Activated CD8-positive, alpha-beta memory T cell treated with anti-CD3 and anti-CD28 coated beads, Interleukin-2, amount 10 ng/mL, durations not matched to agents 7 days and 5 days (primary cell): ENCODE data around the gene CBX1. TPM values are rescaled to one million over a fixed set of nuclear protein-coding genes. Genes with fewer than 3 reads are reported as not detected.

Experiments used
- ATAC-seq: fragments of 150-1000 bp; cut with Tn5 transposase; one replicate; pipeline ENCODE4 v1.10.0; 2021; ENCODE audit warnings: moderate library complexity
- CTCF ChIA-PET: fragments of 350-600 bp; sonication (Branson Sonifier 250); formaldehyde crosslinking; loops from one replicate; lab custom pipeline; 2021; ENCODE audit warnings: antibody characterized with exemption; lab: Charles Lee
- DNase-seq: peaks from one replicate; pipeline ENCODE4 v3.0.0-alpha.2; 2020
- H3K27ac Mint-ChIP-seq: one replicate; pipeline ENCODE4 v1.8.0; 2021; ENCODE audit warnings: mild to moderate bottlenecking, mixed read lengths
- H3K27me3 Mint-ChIP-seq: one replicate; pipeline ENCODE4 v1.8.0; 2021; ENCODE audit warnings: mixed read lengths
- H3K36me3 Mint-ChIP-seq: one replicate; pipeline ENCODE4 v1.8.0; 2021; ENCODE audit warnings: mild to moderate bottlenecking, mixed read lengths
- H3K4me1 Mint-ChIP-seq: one replicate; pipeline ENCODE4 v1.8.0; 2021; ENCODE audit warnings: mixed read lengths
- H3K4me3 Mint-ChIP-seq: one replicate; pipeline ENCODE4 v1.8.0; 2021; ENCODE audit warnings: mild to moderate bottlenecking, moderate library complexity, mixed read lengths
- H3K9me3 Mint-ChIP-seq: one replicate; pipeline ENCODE4 v1.8.0; 2022; ENCODE audit warnings: low read depth, mixed read lengths
- total RNA-seq, 2 experiments: library from RNA; stranded (reverse); gene quantifications; one replicate each; pipeline ENCODE4 v1.2.3, GENCODE V29; 2021

The CBX1 gene
- total RNA-seq, 2 experiments from 2014 or later = 46.3 to 47.8 TPM

GRCh38 chr17:48132385-48132784 lies 31.1 kb upstream of the CBX1 start:
- DNase-seq (no peak), ATAC-seq (no peak)
- H3K27ac Mint-ChIP-seq = no peak overlapping the region
- no peak overlapping the region for H3K4me3 Mint-ChIP-seq
- no peaks in the 10 kb centered on the region for H3K9me3 Mint-ChIP-seq
- H3K36me3 Mint-ChIP-seq = peaks cover 4% of the 10 kb centered on the region
- no peaks in the 10 kb centered on the region for H3K27me3 Mint-ChIP-seq
- CTCF ChIA-PET = interaction anchor here (1.0 to 8.7 kb wide), 7 partner anchors 10 to 121 kb away, joined by 3 to 113 read pairs (median 7); no protein-coding TSS in a partner anchor
- no peaks in the 10 kb centered on the region for H3K4me1 Mint-ChIP-seq

GRCh38 chr17:48131216-48131824 lies 30.0 kb upstream of the CBX1 start:
- CTCF ChIA-PET = interaction anchor here (0.7 to 8.7 kb wide), 26 partner anchors 9 to 505 kb away, joined by 3 to 113 read pairs (median 3); partner anchors contain the start of genes HOXB3, HOXB5, NFE2L1 and SCRN2
- ATAC-seq (peak; percentile 67), DNase-seq (peak; percentile 57)
- Mint-ChIP-seq H3K27ac (no peak overlapping the region), H3K36me3 (peaks cover 3% of the 10 kb centered on the region), H3K4me1 (no peaks in the 10 kb centered on the region), H3K4me3 (no peak overlapping the region), H3K27me3 (no peaks in the 10 kb centered on the region), H3K9me3 (no peaks in the 10 kb centered on the region)

GRCh38 chr17:48129981-48130380 lies 28.7 kb upstream of the CBX1 start:
- Mint-ChIP-seq H3K9me3 (no peaks in the 10 kb centered on the region), H3K4me3 (no peak overlapping the region), H3K27ac (no peak overlapping the region), H3K36me3 (peaks cover 3% of the 10 kb centered on the region), H3K27me3 (no peaks in the 10 kb centered on the region), H3K4me1 (no peaks in the 10 kb centered on the region)
- DNase-seq = no peak
- CTCF ChIA-PET = interaction anchor here (0.8 to 8.7 kb wide), 6 partner anchors 12 to 463 kb away, joined by 3 to 113 read pairs (median 11); partner anchors contain the start of genes HOXB5 and SNX11
- ATAC-seq = no peak

- CTCF ChIA-PET = interaction anchor here (0.7 to 8.7 kb wide), 3 partner anchors 46 to 244 kb away, joined by 3 to 113 read pairs (median 13); no protein-coding TSS in a partner anchor
Observed at GRCh38 chr17:48128400-48128799, 27.1 kb upstream of the CBX1 start.

GRCh38 chr17:48127371-48128051 lies 26.2 kb upstream of the CBX1 start:
- Mint-ChIP-seq H3K27ac (no peak overlapping the region), H3K4me3 (no peak overlapping the region), H3K9me3 (no peaks in the 10 kb centered on the region), H3K27me3 (no peaks in the 10 kb centered on the region), H3K36me3 (peaks cover 11% of the 10 kb centered on the region), H3K4me1 (peaks cover 6% of the 10 kb centered on the region)
- DNase-seq (no peak), ATAC-seq (no peak)
- CTCF ChIA-PET = interaction anchor here (1.4 to 8.7 kb wide), 3 partner anchors 16 to 102 kb away, joined by 5 to 113 read pairs (median 13); no protein-coding TSS in a partner anchor

More at GRCh38 chr17:48128400-48128799, 27.1 kb upstream of the CBX1 start:
- Mint-ChIP-seq H3K27ac (no peak overlapping the region), H3K4me3 (no peak overlapping the region), H3K4me1 (peaks cover 5% of the 10 kb centered on the region), H3K27me3 (no peaks in the 10 kb centered on the region), H3K36me3 (peaks cover 6% of the 10 kb centered on the region), H3K9me3 (no peaks in the 10 kb centered on the region)
- DNase-seq (no peak), ATAC-seq (no peak)

GRCh38 chr17:48126532-48126850 lies 25.2 kb upstream of the CBX1 start:
- H3K9me3 Mint-ChIP-seq = no peaks in the 10 kb centered on the region
- CTCF ChIA-PET = interaction anchor here (1.4 to 4.6 kb wide), 3 partner anchors 15 to 101 kb away, joined by 5 to 32 read pairs (median 13); no protein-coding TSS in a partner anchor
- H3K4me1 Mint-ChIP-seq = peaks cover 6% of the 10 kb centered on the region
- H3K27ac Mint-ChIP-seq = no peak overlapping the region
- DNase-seq = no peak
- H3K36me3 Mint-ChIP-seq = peaks cover 12% of the 10 kb centered on the region
- no peak for ATAC-seq
- no peak overlapping the region for H3K4me3 Mint-ChIP-seq
- no peaks in the 10 kb centered on the region for H3K27me3 Mint-ChIP-seq

GRCh38 chr17:48125829-48126531 lies 24.7 kb upstream of the CBX1 start:
- CTCF ChIA-PET = interaction anchor here (1.4 to 4.6 kb wide), 3 partner anchors 14 to 100 kb away, joined by 5 to 32 read pairs (median 13); no protein-coding TSS in a partner anchor
- Mint-ChIP-seq H3K27ac (no peak overlapping the region), H3K36me3 (peaks cover 14% of the 10 kb centered on the region), H3K27me3 (no peaks in the 10 kb centered on the region), H3K4me1 (peaks cover 6% of the 10 kb centered on the region), H3K9me3 (no peaks in the 10 kb centered on the region), H3K4me3 (no peak overlapping the region)
- DNase-seq = no peak
- no peak for ATAC-seq

- H3K9me3 Mint-ChIP-seq = no peaks in the 10 kb centered on the region
- no peak for DNase-seq
- ATAC-seq = no peak
- peaks cover 20% of the 10 kb centered on the region for H3K36me3 Mint-ChIP-seq
- CTCF ChIA-PET = interaction anchor here (0.9 to 4.6 kb wide), 11 partner anchors 7 to 411 kb away, joined by 3 to 32 read pairs (median 4); partner anchors contain the start of gene SNX11
- no peak overlapping the region for H3K27ac Mint-ChIP-seq
- no peaks in the 10 kb centered on the region for H3K27me3 Mint-ChIP-seq
- H3K4me1 Mint-ChIP-seq = peaks cover 6% of the 10 kb centered on the region
- H3K4me3 Mint-ChIP-seq = no peak overlapping the region
Observed at GRCh38 chr17:48123776-48124388, 22.6 kb upstream of the CBX1 start.

- peaks cover 6% of the 10 kb centered on the region for H3K4me1 Mint-ChIP-seq
- no peaks in the 10 kb centered on the region for H3K9me3 Mint-ChIP-seq
- DNase-seq (no peak), ATAC-seq (no peak)
- CTCF ChIA-PET = interaction anchor here (0.7 to 4.6 kb wide), 10 partner anchors 8 to 412 kb away, joined by 3 to 32 read pairs (median 4); no protein-coding TSS in a partner anchor
- no peaks in the 10 kb centered on the region for H3K27me3 Mint-ChIP-seq
- peaks cover 20% of the 10 kb centered on the region for H3K36me3 Mint-ChIP-seq
- no peak overlapping the region for H3K4me3 Mint-ChIP-seq
- peak overlapping the region; percentile 9 for H3K27ac Mint-ChIP-seq
Observed at GRCh38 chr17:48123111-48123510, 21.8 kb upstream of the CBX1 start.

GRCh38 chr17:48122665-48123045 lies 21.4 kb upstream of the CBX1 start:
- no peak for ATAC-seq
- H3K4me3 Mint-ChIP-seq = no peak overlapping the region
- no peak for DNase-seq
- H3K27me3 Mint-ChIP-seq = no peaks in the 10 kb centered on the region
- no peaks in the 10 kb centered on the region for H3K9me3 Mint-ChIP-seq
- CTCF ChIA-PET = interaction anchor here (0.7 to 4.6 kb wide), 5 partner anchors 9 to 97 kb away, joined by 3 to 32 read pairs (median 4); no protein-coding TSS in a partner anchor
- H3K36me3 Mint-ChIP-seq = peaks cover 22% of the 10 kb centered on the region
- peak overlapping the region; percentile 9 for H3K27ac Mint-ChIP-seq
- peaks cover 6% of the 10 kb centered on the region for H3K4me1 Mint-ChIP-seq

- peaks cover 6% of the 10 kb centered on the region for H3K4me1 Mint-ChIP-seq
- H3K9me3 Mint-ChIP-seq = no peaks in the 10 kb centered on the region
- CTCF ChIA-PET = interaction anchor here (1.0 to 4.6 kb wide), 3 partner anchors 8 to 42 kb away, joined by 3 to 32 read pairs (median 7); no protein-coding TSS in a partner anchor
- no peak overlapping the region for H3K4me3 Mint-ChIP-seq
- no peak overlapping the region for H3K27ac Mint-ChIP-seq
- H3K27me3 Mint-ChIP-seq = no peaks in the 10 kb centered on the region
- peaks cover 22% of the 10 kb centered on the region for H3K36me3 Mint-ChIP-seq
- DNase-seq = no peak
- ATAC-seq = no peak
Observed at GRCh38 chr17:48121923-48122664, 20.8 kb upstream of the CBX1 start.

- Mint-ChIP-seq H3K27ac (peak overlapping the region; percentile 95), H3K4me3 (peak overlapping the region; percentile 49), H3K36me3 (peaks cover 21% of the 10 kb centered on the region), H3K9me3 (no peaks in the 10 kb centered on the region), H3K4me1 (peaks cover 45% of the 10 kb centered on the region), H3K27me3 (no peaks in the 10 kb centered on the region)
- ATAC-seq (peak; percentile 86), DNase-seq (peak; percentile 78)
- CTCF ChIA-PET = interaction anchor here (0.8 to 4.9 kb wide), 13 partner anchors 11 to 510 kb away, joined by 3 to 28 read pairs (median 4); partner anchors contain the start of genes CBX1, HOXB5 and NFE2L1
Observed at GRCh38 chr17:48113201-48113676, 12.0 kb upstream of the CBX1 start.
